ENCODE data around the gene ICA1. TPM values are rescaled to one million over a fixed set of nuclear protein-coding genes. Genes with fewer than 3 reads are reported as not detected.

Gene ICA1
- total RNA-seq, 1 experiment from 2014 or later = 28.8 TPM

DNA sequence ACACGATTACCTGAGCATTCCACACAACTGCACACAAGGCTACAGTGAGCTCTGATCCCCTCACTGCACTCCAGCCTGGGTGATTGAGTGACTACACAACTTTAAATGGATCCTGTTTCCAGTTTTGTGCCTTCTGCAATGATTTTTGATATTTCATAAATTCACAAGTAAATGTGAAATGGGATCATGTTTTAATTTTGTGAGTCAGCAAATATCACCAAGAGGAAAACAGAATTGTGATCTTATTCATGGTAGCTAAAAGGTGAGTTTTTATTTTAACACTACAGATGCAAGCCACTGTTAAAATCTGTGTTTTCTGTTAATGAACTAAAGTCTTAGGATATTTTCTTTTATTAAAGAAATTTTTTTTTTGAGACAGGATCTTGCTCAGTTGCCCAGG lies 11.4 kb downstream of the ICA1 start:
- no peak overlapping the region for H3K4ac ChIP-seq (ENCODE audit: low read depth, low read length)
- Mint-ChIP-seq H3K27ac (no peak overlapping the region), H3K27me3 (ENCODE audit: low read depth) (no peaks in the 10 kb centered on the region), H3K9me3 (no peaks in the 10 kb centered on the region), H3K4me3 (no peak overlapping the region), H3K36me3 (ENCODE audit: insufficient read depth in 1 of 3, low read depth in 3 of 3) (no peaks in the 10 kb centered on the region), H3K4me1 (peaks cover 5% of the 10 kb centered on the region in 2 experiments; a peak in 3 of 4 replicates)
- H4K8ac ChIP-seq (replicated peaks; ENCODE audit: insufficient read length, low read depth, low read length) = no peak overlapping the region
- no peak overlapping the region for H3K27ac ChIP-seq (ENCODE audit: insufficient read length, low read depth, low read length)
- H2BK20ac ChIP-seq (ENCODE audit: low read depth, low read length, poor library complexity, severe bottlenecking) = no peak overlapping the region
- no peak for TF ChIP-seq CTCF (conservative IDR thresholded peaks at IDR 0.05)
- no peaks in the 10 kb centered on the region for H3K23me2 ChIP-seq (ENCODE audit: insufficient read length, low read depth, low read length, poor library complexity, severe bottlenecking)
- H3K79me1 ChIP-seq (ENCODE audit: insufficient read depth, low read depth, low read length, poor library complexity, severe bottlenecking) = no peaks in the 10 kb centered on the region
- H2BK120ac ChIP-seq (ENCODE audit: low read depth, low read length, poor library complexity, severe bottlenecking) = no peak overlapping the region
- H3K23ac ChIP-seq (ENCODE audit: insufficient read length, low read depth, low read length) = no peak overlapping the region
- H3T11ph ChIP-seq (ENCODE audit: low read length) = no peak overlapping the region
- H2AK5ac ChIP-seq (ENCODE audit: insufficient read length, low read length) = no peak overlapping the region
- no peaks in the 10 kb centered on the region for H3K79me2 ChIP-seq (ENCODE audit: insufficient read depth, low read length)
- H3K4me1 ChIP-seq (ENCODE audit: insufficient read depth, low read length) = no peaks in the 10 kb centered on the region; the same call in 1 of the 2 replicates
- no peaks in the 10 kb centered on the region for H4K20me1 ChIP-seq (ENCODE audit: control insufficient read depth, insufficient read depth, insufficient read length)
- no peaks in the 10 kb centered on the region for H3K9me3 ChIP-seq (ENCODE audit: control insufficient read depth, low read depth, low read length)
- H2BK12ac ChIP-seq (ENCODE audit: insufficient read length, low read depth, low read length) = no peak overlapping the region
- H3K18ac ChIP-seq (ENCODE audit: insufficient read length, low read depth, low read length) = no peak overlapping the region
- no peak overlapping the region for H4K91ac ChIP-seq (ENCODE audit: insufficient read length, low read depth, low read length)
- H3K4me2 ChIP-seq (ENCODE audit: insufficient read depth, insufficient read length, low read length) = no peak overlapping the region
- H4K5ac ChIP-seq (ENCODE audit: insufficient read length, low read depth, low read length) = no peak overlapping the region
- no peak overlapping the region for H3K56ac ChIP-seq (ENCODE audit: insufficient read length, low read depth, low read length)
- H2BK15ac ChIP-seq (ENCODE audit: low read depth, low read length) = no peak overlapping the region
- no CpG with 5 or more reads among the region's 1 CpG for WGBS (ENCODE audit: extremely low coverage, insufficient read length, low lambda C conversion rate)
- no peaks in the 10 kb centered on the region for H3K27me3 ChIP-seq (ENCODE audit: insufficient read depth, low read length)
- no peak for DNase-seq
- H2BK5ac ChIP-seq (ENCODE audit: insufficient read length, low read length) = no peak overlapping the region
- H3K9ac ChIP-seq (ENCODE audit: extremely low read depth, insufficient read length, low read length) = no peak overlapping the region
- no peak overlapping the region for H3K14ac ChIP-seq (ENCODE audit: insufficient read depth, low read length)
- H2AFZ ChIP-seq (ENCODE audit: low read length) = no peak overlapping the region

All from H9 (cell line).